Measurements from ENCODE around the gene PLCG2. TPM values are rescaled to one million over a fixed set of nuclear protein-coding genes. Genes with fewer than 3 reads are reported as not detected.
"Not testable (repeated sequence)": the region's sequence is repeated elsewhere in the genome, so short reads cannot be mapped to it uniquely, and the experiment has no call there.

The PLCG2 gene
- total RNA-seq, 2 experiments from 2014 or later, result 7.0 to 7.6 TPM

GRCh38 chr16:81925016-81925415, 145.9 kb downstream of the PLCG2 start:
- intact Hi-C loops (cut with DNase I, micrococcal nuclease), result no loop called here
- H3K9me3 Mint-ChIP-seq (ENCODE audit: low read depth), result no peaks in the 10 kb centered on the region
- POLR2A ChIA-PET, result no interaction called here
- no peak overlapping the region for H3K4me3 Mint-ChIP-seq
- CTCF ChIA-PET, result interaction anchor here (1.9 kb wide), 1 partner anchor 305 kb away, joined by 5 read pairs; no protein-coding TSS in a partner anchor
- H3K4me1 Mint-ChIP-seq, result peaks cover 4% of the 10 kb centered on the region
- no peaks in the 10 kb centered on the region for H3K36me3 Mint-ChIP-seq (ENCODE audit: low read depth)
- ATAC-seq, result no peak
- no peak overlapping the region for H3K27ac Mint-ChIP-seq
- no peaks in the 10 kb centered on the region for H3K27me3 Mint-ChIP-seq
- no peak for DNase-seq

- intact Hi-C loops (cut with DNase I, micrococcal nuclease), result no loop called here
- DNase-seq, result no peak
- Mint-ChIP-seq H3K36me3 (ENCODE audit: low read depth) (no peaks in the 10 kb centered on the region), H3K27me3 (no peaks in the 10 kb centered on the region), H3K27ac (no peak overlapping the region), H3K9me3 (ENCODE audit: low read depth) (no peaks in the 10 kb centered on the region), H3K4me1 (peaks cover 4% of the 10 kb centered on the region), H3K4me3 (no peak overlapping the region)
- no peak for ATAC-seq
- ChIA-PET CTCF (interaction anchor here (1.9 kb wide), 1 partner anchor 304 kb away, joined by 5 read pairs; no protein-coding TSS in a partner anchor), POLR2A (no interaction called here)
Observed at GRCh38 chr16:81926036-81926435, 146.9 kb downstream of the PLCG2 start.

GRCh38 chr16:81927561-81928185, 148.6 kb downstream of the PLCG2 start:
- ChIA-PET POLR2A (no interaction called here), CTCF (no interaction called here)
- no peak overlapping the region for H3K4me3 Mint-ChIP-seq
- no peaks in the 10 kb centered on the region for H3K27me3 Mint-ChIP-seq
- no peak for ATAC-seq
- H3K4me1 Mint-ChIP-seq, result peaks cover 4% of the 10 kb centered on the region
- no peak overlapping the region for H3K27ac Mint-ChIP-seq
- no peaks in the 10 kb centered on the region for H3K9me3 Mint-ChIP-seq (ENCODE audit: low read depth)
- no peaks in the 10 kb centered on the region for H3K36me3 Mint-ChIP-seq (ENCODE audit: low read depth)
- no peak for DNase-seq
- intact Hi-C loops (cut with DNase I, micrococcal nuclease), result no loop called here

GRCh38 chr16:81928271-81928918, 149.3 kb downstream of the PLCG2 start:
- Mint-ChIP-seq H3K9me3 (ENCODE audit: low read depth) (no peaks in the 10 kb centered on the region), H3K27me3 (no peaks in the 10 kb centered on the region), H3K4me1 (peaks cover 4% of the 10 kb centered on the region), H3K4me3 (no peak overlapping the region), H3K27ac (no peak overlapping the region), H3K36me3 (ENCODE audit: low read depth) (no peaks in the 10 kb centered on the region)
- DNase-seq, result no peak
- no peak for ATAC-seq
- CTCF ChIA-PET, result interaction anchor here (0.8 kb wide), 1 partner anchor 320 kb away, joined by 3 read pairs; no protein-coding TSS in a partner anchor
- POLR2A ChIA-PET, result no interaction called here
- intact Hi-C loops (cut with DNase I, micrococcal nuclease), result no loop called here

- ATAC-seq (peak; percentile 88), DNase-seq (peak; percentile 61)
- intact Hi-C loops (cut with DNase I, micrococcal nuclease), result loop anchor here in 1 of 2 experiments (1.0 kb wide), 1 partner anchor 18 kb away; no protein-coding TSS in a partner anchor
- Mint-ChIP-seq H3K4me1 (peaks cover 4% of the 10 kb centered on the region), H3K27me3 (no peaks in the 10 kb centered on the region), H3K4me3 (no peak overlapping the region), H3K9me3 (ENCODE audit: low read depth) (no peaks in the 10 kb centered on the region), H3K36me3 (ENCODE audit: low read depth) (no peaks in the 10 kb centered on the region), H3K27ac (no peak overlapping the region)
- ChIA-PET POLR2A (no interaction called here), CTCF (interaction anchor here (0.8 kb wide), 1 partner anchor 320 kb away, joined by 3 read pairs; no protein-coding TSS in a partner anchor)
Observed at GRCh38 chr16:81928975-81929374, 149.9 kb downstream of the PLCG2 start.

- ChIA-PET CTCF (interaction anchor here (0.6 kb wide), 2 partner anchors 538 to 685 kb away, joined by 3 read pairs; no protein-coding TSS in a partner anchor), POLR2A (no interaction called here)
- DNase-seq (no peak), ATAC-seq (no peak)
- no peaks in the 10 kb centered on the region for H3K27me3 Mint-ChIP-seq
- no peaks in the 10 kb centered on the region for H3K9me3 Mint-ChIP-seq (ENCODE audit: low read depth)
- peaks cover 4% of the 10 kb centered on the region for H3K4me1 Mint-ChIP-seq
- no peak overlapping the region for H3K4me3 Mint-ChIP-seq
- H3K36me3 Mint-ChIP-seq (ENCODE audit: low read depth), result no peaks in the 10 kb centered on the region
- intact Hi-C loops (cut with DNase I, micrococcal nuclease), result loop anchor here in 1 of 2 experiments (1.0 kb wide), 1 partner anchor 19 kb away; no protein-coding TSS in a partner anchor
- no peak overlapping the region for H3K27ac Mint-ChIP-seq
Observed at GRCh38 chr16:81929841-81930240, 150.8 kb downstream of the PLCG2 start.

- Mint-ChIP-seq H3K27me3 (no peaks in the 10 kb centered on the region), H3K36me3 (ENCODE audit: low read depth) (no peaks in the 10 kb centered on the region), H3K9me3 (ENCODE audit: low read depth) (no peaks in the 10 kb centered on the region), H3K4me3 (no peak overlapping the region), H3K4me1 (peaks cover 4% of the 10 kb centered on the region), H3K27ac (no peak overlapping the region)
- ATAC-seq (no peak), DNase-seq (no peak)
- CTCF ChIA-PET, result no interaction called here
- POLR2A ChIA-PET, result no interaction called here
- intact Hi-C loops (cut with DNase I, micrococcal nuclease), result no loop called here
Observed at GRCh38 chr16:81931927-81932326, 152.8 kb downstream of the PLCG2 start.

- ATAC-seq (no peak), DNase-seq (no peak)
- peaks cover 4% of the 10 kb centered on the region for H3K4me1 Mint-ChIP-seq
- no peak overlapping the region for H3K4me3 Mint-ChIP-seq
- no peaks in the 10 kb centered on the region for H3K9me3 Mint-ChIP-seq (ENCODE audit: low read depth)
- POLR2A ChIA-PET, result no interaction called here
- CTCF ChIA-PET, result interaction anchor here (1.0 kb wide), 1 partner anchor 298 kb away, joined by 3 read pairs; no protein-coding TSS in a partner anchor
- H3K36me3 Mint-ChIP-seq (ENCODE audit: low read depth), result no peaks in the 10 kb centered on the region
- no peak overlapping the region for H3K27ac Mint-ChIP-seq
- intact Hi-C loops (cut with DNase I, micrococcal nuclease), result no loop called here
- H3K27me3 Mint-ChIP-seq, result no peaks in the 10 kb centered on the region
Observed at GRCh38 chr16:81932668-81933067, 153.6 kb downstream of the PLCG2 start.

- Mint-ChIP-seq H3K27me3 (no peaks in the 10 kb centered on the region), H3K36me3 (ENCODE audit: low read depth) (no peaks in the 10 kb centered on the region), H3K27ac (no peak overlapping the region), H3K9me3 (ENCODE audit: low read depth) (no peaks in the 10 kb centered on the region), H3K4me3 (no peak overlapping the region), H3K4me1 (peaks cover 4% of the 10 kb centered on the region)
- ChIA-PET CTCF (interaction anchor here (1.0 kb wide), 2 partner anchors 297 kb away, joined by 3 read pairs; no protein-coding TSS in a partner anchor), POLR2A (no interaction called here)
- DNase-seq (no peak), ATAC-seq (no peak)
- intact Hi-C loops (cut with DNase I, micrococcal nuclease), result no loop called here
Observed at GRCh38 chr16:81933361-81933760, 154.3 kb downstream of the PLCG2 start.

GRCh38 chr16:81934711-81935110, 155.6 kb downstream of the PLCG2 start:
- not testable (repeated sequence) for H3K9me3 Mint-ChIP-seq (ENCODE audit: low read depth)
- CTCF ChIA-PET, result interaction anchor here (1.0 to 1.4 kb wide), 2 partner anchors 48 to 296 kb away, joined by 3 to 4 read pairs; no protein-coding TSS in a partner anchor

GRCh38 chr16:81936209-81937000, 157.3 kb downstream of the PLCG2 start:
- no peaks in the 10 kb centered on the region for H3K9me3 Mint-ChIP-seq (ENCODE audit: low read depth)
- intact Hi-C loops (cut with DNase I, micrococcal nuclease), result no loop called here
- CTCF ChIA-PET, result no interaction called here

More at GRCh38 chr16:81934711-81935110, 155.6 kb downstream of the PLCG2 start:
- H3K4me3 Mint-ChIP-seq; intact Hi-C loops (cut with DNase I, micrococcal nuclease); H3K4me1 Mint-ChIP-seq; ATAC-seq; H3K27me3 Mint-ChIP-seq; DNase-seq; H3K36me3 Mint-ChIP-seq (ENCODE audit: low read depth); H3K27ac Mint-ChIP-seq; POLR2A ChIA-PET: not testable (repeated sequence)

More at GRCh38 chr16:81936209-81937000, 157.3 kb downstream of the PLCG2 start:
- POLR2A ChIA-PET, result no interaction called here
- no peak for ATAC-seq
- Mint-ChIP-seq H3K4me1 (no peaks in the 10 kb centered on the region), H3K27ac (no peak overlapping the region), H3K36me3 (ENCODE audit: low read depth) (no peaks in the 10 kb centered on the region), H3K4me3 (no peak overlapping the region), H3K27me3 (no peaks in the 10 kb centered on the region)
- DNase-seq, result no peak
